ENCODE measurements around the gene PTPRT.

The PTPRT gene

GRCh38 chr20:42697962-42698361, 491.7 kb downstream of the PTPRT start:
- DNase-seq = no peak

- no peak for DNase-seq
Measured at GRCh38 chr20:42690842-42691437, 498.8 kb downstream of the PTPRT start.

GRCh38 chr20:42688576-42688975, 501.1 kb downstream of the PTPRT start:
- DNase-seq = no peak

GRCh38 chr20:42686057-42686456, 503.6 kb downstream of the PTPRT start:
- no peak for DNase-seq

- DNase-seq = no peak
Measured at GRCh38 chr20:42678895-42679294, 510.8 kb downstream of the PTPRT start.

GRCh38 chr20:42656130-42656529, 533.6 kb downstream of the PTPRT start:
- no peak for DNase-seq

GRCh38 chr20:42652266-42652665, 537.4 kb downstream of the PTPRT start:
- DNase-seq = no peak

- DNase-seq = no peak
Measured at GRCh38 chr20:42650191-42650746, 539.4 kb downstream of the PTPRT start.

- DNase-seq = no peak
Measured at GRCh38 chr20:42649748-42650147, 540.0 kb downstream of the PTPRT start.

GRCh38 chr20:42646250-42646649, 543.5 kb downstream of the PTPRT start:
- no peak for DNase-seq

- DNase-seq = no peak
Measured at GRCh38 chr20:42641886-42642285, 547.8 kb downstream of the PTPRT start.

- no peak for DNase-seq
Measured at GRCh38 chr20:42639140-42639539, 550.6 kb downstream of the PTPRT start.

GRCh38 chr20:42635699-42636411, 553.9 kb downstream of the PTPRT start:
- DNase-seq = no peak

GRCh38 chr20:42634156-42634555, 555.5 kb downstream of the PTPRT start:
- no peak for DNase-seq

- no peak for DNase-seq
Measured at GRCh38 chr20:42628683-42629082, 561.0 kb downstream of the PTPRT start.

- no peak for DNase-seq
Measured at GRCh38 chr20:42613076-42613475, 576.6 kb downstream of the PTPRT start.

- DNase-seq = no peak
Measured at GRCh38 chr20:42611889-42612837, 577.5 kb downstream of the PTPRT start.

- DNase-seq = no peak
Measured at GRCh38 chr20:42611423-42611822, 578.3 kb downstream of the PTPRT start.

GRCh38 chr20:42610070-42610469, 579.6 kb downstream of the PTPRT start:
- DNase-seq = no peak

GRCh38 chr20:42609618-42610017, 580.1 kb downstream of the PTPRT start:
- DNase-seq = no peak

- no peak for DNase-seq
Measured at GRCh38 chr20:42604998-42605956, 584.4 kb downstream of the PTPRT start.

- DNase-seq = no peak
Measured at GRCh38 chr20:42603655-42604054, 586.1 kb downstream of the PTPRT start.
